Measurements from ENCODE around the gene PDCD7.

DNA sequence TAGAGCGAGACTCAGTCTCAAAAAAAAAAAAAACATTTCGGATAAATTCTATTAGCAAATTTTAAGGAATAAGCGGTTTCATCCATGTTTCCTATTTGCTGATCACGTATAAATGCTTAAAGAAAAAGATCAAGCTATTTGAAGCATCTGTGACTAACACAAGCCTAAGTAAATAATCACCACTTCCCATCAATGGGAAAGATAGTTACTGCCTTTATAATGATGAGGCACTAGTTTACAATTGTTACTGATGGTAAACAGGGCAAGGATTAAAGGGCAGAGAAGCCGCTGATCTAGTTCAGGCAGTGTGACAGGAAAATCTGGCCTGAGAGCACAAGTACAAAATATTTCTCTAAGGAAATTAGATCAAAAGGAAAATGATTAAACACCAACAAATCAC lies 37.8 kb upstream of the PDCD7 start:
- TF ChIP-seq EZH2 (IDR thresholded peaks at IDR 0.05; ENCODE audit: borderline replicate concordance, low read length) (no peak), CTCF (IDR thresholded peaks at IDR 0.05; ENCODE audit: low read length) (no peak)
